ENCODE data around the gene GSTCD.

GSTCD gene

DNA sequence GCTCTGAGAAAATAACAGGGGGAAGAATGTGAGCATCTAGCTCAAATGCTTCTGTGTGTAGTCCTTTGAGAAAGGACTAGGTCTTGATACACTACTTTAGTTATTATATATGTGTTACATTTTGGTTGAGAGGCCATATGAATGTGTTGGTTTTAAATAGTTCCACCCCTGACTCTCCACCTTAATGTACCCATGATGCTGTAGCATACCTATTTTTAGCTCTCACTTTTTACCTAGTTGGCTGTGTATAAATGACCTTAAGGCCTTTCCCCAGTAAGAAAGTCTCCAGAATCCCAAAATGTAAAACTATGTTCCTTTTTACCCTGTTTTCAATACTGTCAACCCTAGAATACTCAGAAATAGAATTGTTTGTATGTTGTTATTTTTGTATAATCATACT is 166.6 kb downstream of the GSTCD start:
- in situ Hi-C loops (cut with MboI; ENCODE audit: low sequenced_read_pairs), result no loop called here

DNA sequence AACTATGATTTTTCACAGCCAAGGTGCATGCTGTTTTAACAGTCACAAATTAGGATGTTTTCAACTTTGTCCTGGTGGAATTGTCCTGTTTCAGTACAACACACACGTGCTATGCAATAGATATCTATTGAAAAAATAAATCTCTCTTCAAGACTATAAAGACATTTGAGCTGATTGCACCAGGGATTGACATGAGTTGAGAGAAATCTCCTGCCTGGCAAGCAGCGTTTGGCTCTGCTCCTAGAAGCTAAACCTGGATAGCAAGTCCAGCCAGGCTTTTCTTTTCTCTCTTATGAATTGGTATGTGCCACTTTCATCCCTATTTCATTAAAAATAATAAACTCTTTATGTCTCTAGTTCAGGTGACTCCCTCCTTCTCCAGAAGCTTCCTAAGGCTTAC is 170.1 kb downstream of the GSTCD start:
- in situ Hi-C loops (cut with MboI; ENCODE audit: low sequenced_read_pairs), result no loop called here

DNA sequence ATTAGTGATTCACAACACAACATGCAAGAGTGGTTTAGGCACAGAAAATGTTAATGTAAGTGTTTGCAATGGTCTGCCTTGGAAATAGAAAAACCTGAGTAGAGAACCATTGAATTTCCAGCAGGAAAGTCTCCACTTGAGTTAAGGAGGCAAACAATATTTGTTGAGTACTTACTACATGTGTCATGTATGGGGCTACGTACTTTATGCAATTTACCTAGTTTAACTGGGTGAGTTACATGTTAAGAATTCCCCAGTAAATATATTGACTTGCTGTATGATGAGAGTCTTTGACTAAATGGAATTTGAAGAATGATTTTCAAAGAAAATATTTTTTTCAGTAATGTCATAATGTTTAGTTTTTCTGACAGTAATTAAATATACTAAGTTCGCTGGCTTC is 178.9 kb downstream of the GSTCD start:
- in situ Hi-C loops (cut with MboI; ENCODE audit: low sequenced_read_pairs), result no loop called here

DNA sequence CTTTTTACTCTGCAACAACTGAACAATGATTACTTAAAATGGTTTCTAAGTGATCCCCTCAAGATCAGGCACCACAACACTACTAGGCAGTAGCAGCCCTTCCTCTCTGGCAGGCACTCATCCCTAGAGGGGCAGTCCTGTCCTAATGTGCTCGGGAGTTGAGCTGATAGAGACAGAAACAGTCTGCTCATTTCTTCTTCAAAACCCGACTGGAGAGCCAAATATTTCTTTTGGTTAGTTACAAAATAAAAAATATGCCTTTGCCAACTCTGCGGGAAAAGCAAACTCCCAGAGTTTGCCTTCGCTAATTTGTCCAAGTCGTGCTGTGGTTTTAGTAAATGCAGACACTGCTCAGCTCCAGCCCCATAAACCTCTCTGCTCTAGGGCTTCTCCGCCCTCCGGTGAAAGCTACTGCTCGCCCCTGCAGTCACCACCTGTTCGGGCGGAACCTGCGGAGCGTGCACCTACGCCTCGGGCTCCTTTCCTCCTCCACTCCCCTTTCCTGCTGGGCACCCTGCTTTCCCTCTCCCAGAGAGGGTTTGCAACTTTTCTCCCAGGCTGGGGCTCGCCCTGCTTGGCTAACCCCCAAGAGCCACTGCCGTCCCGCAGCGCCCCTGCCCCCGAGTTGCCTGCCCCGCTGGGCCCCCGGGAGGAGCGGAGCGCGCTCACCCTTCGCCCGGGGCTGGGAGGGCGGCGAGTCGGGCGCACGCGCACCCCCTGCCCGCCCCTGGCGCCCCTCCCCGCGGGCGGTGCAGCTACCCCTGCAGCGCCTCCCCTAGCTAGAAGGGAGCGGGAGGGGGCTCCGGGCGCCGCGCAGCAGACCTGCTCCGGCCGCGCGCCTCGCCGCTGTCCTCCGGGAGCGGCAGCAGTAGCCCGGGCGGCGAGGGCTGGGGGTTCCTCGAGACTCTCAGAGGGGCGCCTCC is 186.3 kb downstream of the GSTCD start, which contains the start of gene NPNT:
TSS of gene NPNT (plus strand) at position 812 of the 923 bp plus-strand sequence. CDS start 182 bp downstream, outside the sequence.
- in situ Hi-C loops (cut with MboI; ENCODE audit: low sequenced_read_pairs), result no loop called here

DNA sequence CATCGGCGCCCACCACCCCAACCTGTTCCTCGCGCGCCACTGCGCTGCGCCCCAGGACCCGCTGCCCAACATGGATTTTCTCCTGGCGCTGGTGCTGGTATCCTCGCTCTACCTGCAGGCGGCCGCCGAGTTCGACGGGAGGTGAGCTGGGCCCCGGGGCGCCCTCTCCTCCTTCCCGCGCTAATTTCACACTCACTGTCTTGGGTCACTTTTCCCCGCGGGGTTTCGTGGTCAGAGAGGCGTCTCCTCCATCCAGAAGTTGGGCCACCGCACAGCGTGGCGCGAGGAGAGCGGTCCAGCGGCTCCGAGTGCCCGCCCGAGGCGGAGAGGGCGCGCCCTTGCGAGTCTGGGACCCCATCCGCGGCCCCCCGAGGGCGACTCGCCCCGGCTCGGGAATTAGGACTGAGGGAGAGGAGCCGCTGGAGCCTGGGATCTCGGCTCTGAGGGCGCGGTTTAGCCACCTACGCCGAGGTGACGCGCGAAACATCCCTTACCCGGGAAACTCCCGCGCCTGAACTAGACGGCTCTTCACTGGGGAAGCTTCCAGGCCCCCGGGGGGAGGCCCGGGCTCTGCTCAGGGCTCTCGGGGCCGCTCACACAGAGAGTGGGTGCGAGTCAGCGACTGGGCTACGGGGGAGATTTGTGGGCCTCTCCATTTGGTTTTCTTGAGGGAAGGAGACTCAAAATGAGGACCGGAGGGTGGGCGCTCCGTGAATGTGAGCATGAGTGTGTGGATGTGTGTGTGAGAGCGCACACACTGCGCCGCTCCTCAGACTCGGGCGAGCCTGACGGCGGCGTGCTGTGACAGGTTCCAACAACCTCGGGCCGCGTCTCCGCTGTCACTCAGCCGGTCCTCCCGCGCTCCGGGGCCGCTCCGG is 187.2 kb downstream of the GSTCD start:
- in situ Hi-C loops (cut with MboI; ENCODE audit: low sequenced_read_pairs), result no loop called here

DNA sequence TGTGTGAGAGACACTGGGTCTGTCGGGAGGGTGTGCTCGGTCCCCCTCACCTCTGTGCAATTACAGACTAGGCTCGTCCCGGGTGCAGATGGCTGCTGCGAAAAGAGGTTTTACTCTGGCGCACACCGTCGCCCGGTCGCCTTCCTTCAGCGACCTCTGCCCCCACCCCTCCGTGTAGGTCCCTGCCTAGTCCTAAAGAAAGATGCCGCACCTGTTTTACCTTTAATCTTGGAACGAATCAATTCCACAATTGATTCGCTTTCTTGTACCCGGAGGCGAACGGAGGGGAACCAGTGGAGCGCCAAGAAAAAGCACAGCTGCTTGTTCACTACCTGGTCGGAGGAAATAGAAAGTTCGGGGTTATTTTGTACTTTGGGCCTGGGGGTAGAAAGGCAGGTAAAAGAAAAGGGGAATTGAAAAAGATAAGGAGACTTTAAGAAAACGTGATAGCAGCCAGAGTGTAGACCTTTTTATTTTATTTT is 187.9 kb downstream of the GSTCD start:
- in situ Hi-C loops (cut with MboI; ENCODE audit: low sequenced_read_pairs), result no loop called here
